A673 (cell line): ENCODE results near the gene MPRIP.

Experiments used
- EZH2 ChIP-seq: fragments of 200-600 bp; sonication (generic); IDR thresholded peaks from 2 replicates; pipeline ENCODE4 v1.6.1; 2017; ENCODE audit warnings: borderline replicate concordance, low read depth, mild to moderate bottlenecking, mixed read lengths, antibody characterized with exemption, low read length; ENCODE audit not compliant: poor library complexity, severe bottlenecking
- TF ChIP-seq, protein P1 (sequence below): fragments of 300-800, 200-600 bp; sonication (generic); conservative IDR thresholded peaks from 2 replicates; pipeline ENCODE4 v1.5.1; 2017; ENCODE audit warnings: low read depth, mild to moderate bottlenecking, antibody characterized with exemption, low read length, moderate library complexity, mixed read lengths

DNA sequence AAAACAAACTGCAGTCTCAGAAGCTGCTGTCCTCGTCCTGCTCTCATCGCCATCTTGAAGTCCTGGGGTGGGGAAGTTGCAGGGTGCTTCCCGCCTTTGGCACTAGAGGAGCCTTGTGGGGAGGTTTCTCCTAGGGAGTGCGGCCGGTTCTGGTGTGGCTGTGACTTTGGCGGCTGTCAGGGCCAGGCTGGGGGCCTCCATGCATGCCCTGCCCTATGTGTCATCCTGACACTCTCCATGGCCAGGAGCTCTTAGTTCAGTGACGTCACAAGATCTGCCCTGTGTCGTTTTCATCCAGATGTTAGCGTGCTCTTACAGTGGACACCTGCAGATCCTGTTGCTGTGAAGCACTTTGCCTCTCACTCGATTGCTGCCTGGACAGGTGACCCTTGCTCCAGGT, 114.3 kb downstream of the MPRIP start:
- TF ChIP-seq, protein P1, sequence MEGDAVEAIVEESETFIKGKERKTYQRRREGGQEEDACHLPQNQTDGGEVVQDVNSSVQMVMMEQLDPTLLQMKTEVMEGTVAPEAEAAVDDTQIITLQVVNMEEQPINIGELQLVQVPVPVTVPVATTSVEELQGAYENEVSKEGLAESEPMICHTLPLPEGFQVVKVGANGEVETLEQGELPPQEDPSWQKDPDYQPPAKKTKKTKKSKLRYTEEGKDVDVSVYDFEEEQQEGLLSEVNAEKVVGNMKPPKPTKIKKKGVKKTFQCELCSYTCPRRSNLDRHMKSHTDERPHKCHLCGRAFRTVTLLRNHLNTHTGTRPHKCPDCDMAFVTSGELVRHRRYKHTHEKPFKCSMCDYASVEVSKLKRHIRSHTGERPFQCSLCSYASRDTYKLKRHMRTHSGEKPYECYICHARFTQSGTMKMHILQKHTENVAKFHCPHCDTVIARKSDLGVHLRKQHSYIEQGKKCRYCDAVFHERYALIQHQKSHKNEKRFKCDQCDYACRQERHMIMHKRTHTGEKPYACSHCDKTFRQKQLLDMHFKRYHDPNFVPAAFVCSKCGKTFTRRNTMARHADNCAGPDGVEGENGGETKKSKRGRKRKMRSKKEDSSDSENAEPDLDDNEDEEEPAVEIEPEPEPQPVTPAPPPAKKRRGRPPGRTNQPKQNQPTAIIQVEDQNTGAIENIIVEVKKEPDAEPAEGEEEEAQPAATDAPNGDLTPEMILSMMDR, result no peak
- no peak for TF ChIP-seq EZH2
